HG03571 (cell line): Measurements from ENCODE around the gene UNC13C.

Experiments
- ATAC-seq: cut with Tn5 transposase; IDR thresholded peaks from one replicate; pipeline ENCODE4 v1.9.1; 2021; ENCODE audit not compliant: unreplicated experiment

The UNC13C gene

GRCh38 chr15:54550954-54551353 is 572.7 kb downstream of the UNC13C start:
- ATAC-seq = no peak

GRCh38 chr15:54556231-54556630 is 578.0 kb downstream of the UNC13C start:
- ATAC-seq = no peak

GRCh38 chr15:54559405-54560069 is 581.3 kb downstream of the UNC13C start:
- no peak for ATAC-seq

DNA sequence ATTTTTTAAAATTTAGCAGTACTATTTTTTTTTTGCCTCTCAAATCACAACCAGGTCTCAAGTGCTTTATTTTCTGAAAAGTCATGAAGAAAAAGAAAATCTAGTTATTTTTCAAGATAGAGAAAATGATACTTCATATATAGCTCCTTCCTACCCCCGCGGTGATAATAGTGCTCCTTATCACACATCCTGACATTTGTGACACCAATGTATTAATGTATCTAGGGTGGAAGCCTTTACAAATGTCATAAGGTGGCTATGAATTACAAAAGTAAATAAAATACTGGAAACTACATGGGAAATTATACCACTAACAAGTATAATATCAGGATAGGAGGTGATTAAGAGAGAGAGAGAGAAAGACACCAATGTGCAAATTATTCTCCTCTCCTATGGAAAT is 582.2 kb downstream of the UNC13C start:
- no peak for ATAC-seq

DNA sequence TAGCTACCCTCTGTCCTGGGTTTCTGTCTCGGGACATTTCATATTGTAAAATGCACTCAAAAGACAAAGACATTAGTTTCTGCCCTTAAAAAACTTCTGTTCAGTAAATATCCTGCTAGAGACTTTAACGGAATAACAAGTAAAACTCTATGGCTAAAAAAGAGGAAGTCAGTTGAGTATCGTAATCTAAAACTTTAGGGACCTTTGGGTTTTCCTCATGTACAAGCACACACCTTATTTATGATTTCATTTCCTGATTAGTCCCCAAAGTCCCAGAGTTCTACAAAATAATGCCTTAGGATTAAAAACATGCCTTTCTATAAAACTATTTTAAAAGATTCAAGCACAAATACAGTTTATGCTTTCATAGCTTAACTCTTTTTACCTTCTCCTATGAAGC is 585.9 kb downstream of the UNC13C start:
- ATAC-seq = no peak

DNA sequence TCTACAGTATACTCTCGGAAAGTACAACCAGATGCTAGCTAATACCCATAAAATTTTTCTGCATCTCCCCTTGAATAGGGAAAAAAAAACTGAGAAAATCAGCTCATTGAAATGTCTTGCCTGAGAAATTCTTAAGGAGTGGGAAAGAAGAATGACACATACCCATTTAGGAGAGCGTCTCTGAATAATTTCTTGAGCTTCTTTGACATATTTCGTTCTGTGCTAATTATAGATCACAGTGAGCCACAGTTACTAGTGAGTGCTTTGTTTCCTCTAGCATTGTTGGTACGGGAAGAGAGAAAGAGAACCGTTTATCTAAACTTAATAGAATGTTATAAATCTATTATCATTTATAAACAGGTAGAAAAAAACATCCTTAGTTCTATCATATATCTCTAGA is 588.4 kb downstream of the UNC13C start:
- ATAC-seq = no peak

GRCh38 chr15:54567408-54568035 is 589.3 kb downstream of the UNC13C start:
- no peak for ATAC-seq

DNA sequence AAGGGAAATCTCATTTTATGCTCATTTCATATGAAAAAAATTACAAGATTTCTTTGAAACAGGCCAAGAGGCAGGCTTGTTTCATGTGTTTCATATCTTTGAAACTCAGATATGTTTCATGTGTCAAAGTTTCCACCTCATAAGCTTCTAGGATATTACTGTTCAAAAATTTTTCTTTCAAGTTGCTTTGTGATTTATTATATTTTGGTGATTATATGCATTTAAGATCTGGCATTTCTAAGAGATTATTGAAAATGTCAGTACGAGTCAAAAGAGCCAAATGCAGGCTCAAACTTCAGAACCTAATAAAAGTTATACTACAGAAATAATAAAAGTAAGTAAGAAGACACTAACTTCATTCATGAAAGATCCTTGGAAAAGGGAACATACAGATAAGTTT is 590.1 kb downstream of the UNC13C start:
- no peak for ATAC-seq

GRCh38 chr15:54571576-54571975 is 593.3 kb downstream of the UNC13C start:
- ATAC-seq = no peak

- no peak for ATAC-seq
These were observed 597.3 kb downstream of the UNC13C start for GRCh38 chr15:54575586-54575985.

- ATAC-seq = no peak
These were observed 598.2 kb downstream of the UNC13C start for GRCh38 chr15:54576298-54576935.

GRCh38 chr15:54577476-54578250 is 599.4 kb downstream of the UNC13C start:
- ATAC-seq = no peak

DNA sequence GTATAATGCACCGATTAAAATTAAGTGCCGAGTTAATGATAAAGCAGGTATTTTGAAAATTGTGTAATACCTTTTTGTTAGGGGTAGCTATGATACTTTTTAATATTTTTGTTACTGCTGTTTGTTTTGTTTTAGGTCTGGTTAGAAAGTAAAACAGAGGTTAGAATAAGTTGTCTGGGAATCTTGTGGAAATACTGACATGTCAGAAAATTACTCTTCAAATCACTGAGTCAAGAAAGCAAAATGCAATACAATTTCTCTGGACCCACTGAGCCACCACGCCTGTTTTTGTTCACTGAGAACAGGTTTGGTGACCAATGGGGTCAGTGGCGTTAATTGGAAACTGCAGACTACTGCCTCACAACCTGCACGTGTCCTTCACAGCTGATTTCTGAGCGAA is 601.6 kb downstream of the UNC13C start:
- ATAC-seq = no peak

DNA sequence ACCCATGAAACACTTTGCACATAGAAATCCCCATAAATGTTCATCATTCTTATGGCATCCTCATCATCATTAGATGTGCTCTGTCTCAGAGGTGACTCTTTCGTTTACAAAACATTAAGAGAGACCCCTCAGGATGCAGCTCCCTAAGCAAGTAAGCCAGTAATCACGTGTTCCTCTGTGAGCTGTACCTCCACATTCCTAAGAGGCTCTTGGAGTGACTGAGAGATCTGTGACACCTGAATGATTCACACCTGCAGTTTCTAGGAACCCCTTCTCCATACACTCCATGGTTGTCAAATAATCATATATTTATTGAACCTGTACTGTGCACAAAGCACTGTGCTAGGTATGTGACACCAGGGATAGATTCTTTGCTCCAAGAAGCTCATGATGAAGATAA is 602.4 kb downstream of the UNC13C start:
- ATAC-seq = no peak

- ATAC-seq = no peak
These were observed 604.8 kb downstream of the UNC13C start for GRCh38 chr15:54582863-54583643.

GRCh38 chr15:54585063-54585462 is 606.8 kb downstream of the UNC13C start:
- ATAC-seq = no peak

- no peak for ATAC-seq
These were observed 615.9 kb downstream of the UNC13C start for GRCh38 chr15:54594115-54594514.

DNA sequence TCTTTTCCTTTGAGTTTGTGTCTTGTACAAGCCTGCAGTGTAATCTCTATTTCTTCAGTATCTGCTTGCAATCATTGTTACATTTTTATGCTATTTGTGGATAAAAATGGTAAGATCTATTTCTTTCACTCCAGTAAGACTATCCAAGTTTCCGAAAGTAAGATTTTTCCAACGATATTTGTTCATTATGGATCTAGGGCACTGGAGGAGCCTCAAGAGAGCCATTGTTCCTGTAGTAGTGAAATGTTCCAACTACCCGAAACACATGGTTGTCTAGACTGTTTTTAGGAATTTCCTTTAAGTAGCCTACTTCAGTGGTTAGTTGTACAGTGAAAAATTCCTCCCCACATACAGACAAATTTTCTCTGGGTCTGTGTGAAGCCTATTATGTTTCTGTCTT is 621.1 kb downstream of the UNC13C start:
- no peak for ATAC-seq

DNA sequence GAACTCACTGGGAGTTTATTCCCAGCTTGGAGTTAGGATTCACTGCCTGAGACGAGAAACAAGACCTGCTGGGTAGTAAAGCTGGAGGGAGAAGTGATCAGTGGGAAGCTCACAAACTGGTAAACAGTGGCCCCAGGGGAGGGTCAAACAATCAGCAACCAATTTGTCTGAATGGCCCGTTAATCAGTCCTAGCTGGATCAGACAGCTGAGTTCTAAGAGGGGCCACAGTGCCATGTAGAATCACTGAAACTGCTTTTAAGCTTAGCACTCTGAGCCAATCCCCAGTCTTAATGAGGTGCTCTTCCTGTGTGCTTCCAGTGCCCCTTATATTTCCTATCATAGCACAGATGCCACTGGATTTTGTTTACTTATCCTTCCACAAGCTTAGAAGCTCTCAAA is 626.8 kb downstream of the UNC13C start:
- ATAC-seq = no peak

- ATAC-seq = no peak
These were observed 627.3 kb downstream of the UNC13C start for GRCh38 chr15:54605556-54605955.
